Activated CD4-positive, alpha-beta T cell treated with anti-CD3 and anti-CD28 coated beads, Interleukin-2, amount 50 U/mL, for 24 hours (primary cell): ENCODE results near the gene FOXD4L6.
"Not testable (repeated sequence)": the region's sequence is repeated elsewhere in the genome, so short reads cannot be mapped to it uniquely, and the experiment has no call there.

ENCODE experiments used
- DNase-seq, 2 donors: peaks; one replicate each; pipeline ENCODE4 v3.0.0-alpha.2; 2020; ENCODE audit warnings: low read depth in 1 of 2, low spot score in 1 of 2

The FOXD4L6 gene

DNA sequence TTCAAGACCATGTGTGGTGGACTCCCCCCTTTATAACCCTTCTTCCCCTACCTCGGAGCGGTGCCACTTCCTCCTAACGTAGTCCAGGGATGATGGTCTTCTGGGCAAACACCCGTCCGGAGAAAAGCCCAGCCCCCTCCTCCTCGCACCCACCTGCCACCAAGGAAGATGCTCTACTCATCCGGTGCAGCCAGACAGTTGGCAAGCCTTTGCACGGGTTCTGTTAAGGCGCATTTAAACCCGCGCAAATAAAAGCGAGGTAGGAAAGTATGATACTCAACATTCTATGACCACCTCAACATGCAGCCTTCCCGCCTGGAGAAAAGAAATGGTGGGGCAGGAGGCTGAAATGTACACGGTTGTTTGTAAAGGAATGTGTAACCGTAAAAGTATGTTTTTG is at the start of gene FOXD4L6:
Gene FOXD4L6 (minus strand): TSS at position 101 of the 400 bp plus-strand sequence. CDS start 298 bp downstream, outside the sequence.
- DNase-seq: not testable (repeated sequence)

GRCh38 chr9:41174994-41175393 is 46.5 kb upstream of the FOXD4L6 start:
- DNase-seq: not testable (repeated sequence)

GRCh38 chr9:41150116-41150515 is 21.6 kb upstream of the FOXD4L6 start:
- not testable (repeated sequence) for DNase-seq

DNA sequence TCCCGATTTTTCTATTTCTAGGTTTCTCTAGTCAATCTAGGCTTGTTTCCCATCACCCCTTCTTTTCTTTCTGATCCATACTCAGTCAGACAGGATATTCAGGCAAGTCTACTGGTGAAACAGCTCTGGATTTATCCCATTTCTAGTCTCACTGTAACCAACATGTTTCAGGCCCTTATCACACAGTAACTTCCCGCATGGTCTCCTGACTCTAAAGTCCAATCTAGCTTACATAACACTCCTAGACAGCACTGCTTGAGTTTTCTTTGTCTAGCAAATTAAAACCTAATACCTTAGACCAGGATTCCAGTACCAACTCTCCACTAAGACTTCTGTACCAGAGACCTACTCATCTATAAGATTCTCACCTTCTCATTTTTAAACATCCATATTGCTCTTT is 13.4 kb upstream of the FOXD4L6 start:
- DNase-seq: not testable (repeated sequence)

DNA sequence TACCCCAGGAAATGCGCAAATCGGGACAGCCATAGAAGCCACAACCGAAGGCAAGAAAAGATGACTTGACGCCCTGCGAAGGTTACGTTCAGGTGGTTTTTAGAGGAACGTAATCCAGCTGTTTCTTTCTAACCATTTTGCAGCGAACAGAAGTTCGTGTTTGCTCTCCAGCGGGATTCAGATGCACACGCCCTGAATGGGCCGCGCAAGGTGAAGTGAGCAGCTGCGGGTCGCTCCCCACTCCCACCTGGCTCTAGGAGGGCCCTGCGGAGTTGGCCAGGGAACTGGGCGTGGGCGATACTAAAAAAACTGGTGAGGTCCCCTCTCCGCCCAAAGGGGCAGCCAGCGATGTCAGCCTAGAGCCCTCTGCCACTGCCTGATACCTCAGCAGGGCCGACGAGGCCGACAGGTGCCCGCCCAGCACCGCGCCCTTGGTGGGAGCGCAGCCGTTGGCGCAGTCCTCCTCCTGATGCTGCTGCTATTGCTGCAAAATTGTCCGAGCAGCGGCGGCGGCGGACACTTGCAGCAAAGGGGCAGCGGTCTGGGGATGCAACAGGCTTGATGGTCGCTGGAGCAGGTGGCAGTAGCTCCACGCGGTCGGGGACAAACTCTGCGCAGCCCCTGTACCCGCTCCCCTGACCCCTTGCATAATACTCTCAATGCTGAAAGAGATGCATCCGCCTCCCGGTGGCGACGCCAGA is 1.6 kb downstream of the FOXD4L6 start:
- DNase-seq: not testable (repeated sequence)

GRCh38 chr9:41125936-41126335 is 2.5 kb downstream of the FOXD4L6 start:
- DNase-seq: not testable (repeated sequence)

GRCh38 chr9:41125109-41125658 is 3.3 kb downstream of the FOXD4L6 start:
- not testable (repeated sequence) for DNase-seq

GRCh38 chr9:41124250-41125108 is 4.0 kb downstream of the FOXD4L6 start:
- not testable (repeated sequence) for DNase-seq

- DNase-seq: not testable (repeated sequence)
Observed at GRCh38 chr9:41123812-41124211, 4.7 kb downstream of the FOXD4L6 start.

- DNase-seq: not testable (repeated sequence)
Observed at GRCh38 chr9:41123396-41123795, 5.1 kb downstream of the FOXD4L6 start.

- not testable (repeated sequence) for DNase-seq
Observed at GRCh38 chr9:41120696-41121095, 7.8 kb downstream of the FOXD4L6 start.

GRCh38 chr9:41119719-41120118 is 8.8 kb downstream of the FOXD4L6 start:
- DNase-seq: not testable (repeated sequence)

DNA sequence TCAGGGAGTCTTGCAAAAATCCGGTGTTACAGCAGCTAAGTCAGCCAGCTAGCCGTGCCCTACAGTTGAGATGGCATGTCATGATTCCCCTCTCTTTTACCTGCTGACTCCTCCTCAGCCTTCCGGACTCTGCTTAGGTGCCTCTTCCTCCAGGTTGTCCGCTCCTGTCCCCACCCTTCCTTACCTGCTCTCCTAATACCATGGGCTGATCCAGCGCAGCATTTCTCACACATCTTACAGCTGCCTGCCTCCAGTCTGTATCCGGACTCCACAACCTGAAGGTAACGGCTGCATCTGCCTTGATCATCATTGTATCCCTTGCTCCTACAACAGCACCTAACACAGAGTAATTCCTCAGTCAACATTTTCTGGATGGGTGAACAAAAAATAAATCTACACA is 9.2 kb downstream of the FOXD4L6 start:
- DNase-seq: not testable (repeated sequence)

DNA sequence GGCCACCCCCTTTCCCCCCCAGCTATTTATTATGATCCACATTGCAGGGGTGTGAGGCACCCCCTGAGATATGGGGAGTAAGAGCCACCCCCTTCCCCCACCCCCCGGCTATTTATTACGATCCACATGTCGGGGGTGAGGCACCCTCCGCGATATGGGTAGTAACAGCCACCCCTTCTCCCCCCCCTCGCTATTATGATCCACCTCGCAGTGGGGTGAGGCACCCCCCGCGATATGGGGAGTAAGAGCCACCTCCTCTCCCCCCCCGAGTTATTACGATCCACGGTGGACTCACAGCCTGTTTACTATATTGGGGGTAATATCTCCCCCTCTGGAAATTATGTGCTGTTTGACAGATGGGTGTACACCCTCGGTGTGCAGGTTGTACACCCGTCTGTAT is 15.1 kb downstream of the FOXD4L6 start:
- not testable (repeated sequence) for DNase-seq

GRCh38 chr9:41111414-41111813 is 17.1 kb downstream of the FOXD4L6 start:
- not testable (repeated sequence) for DNase-seq

DNA sequence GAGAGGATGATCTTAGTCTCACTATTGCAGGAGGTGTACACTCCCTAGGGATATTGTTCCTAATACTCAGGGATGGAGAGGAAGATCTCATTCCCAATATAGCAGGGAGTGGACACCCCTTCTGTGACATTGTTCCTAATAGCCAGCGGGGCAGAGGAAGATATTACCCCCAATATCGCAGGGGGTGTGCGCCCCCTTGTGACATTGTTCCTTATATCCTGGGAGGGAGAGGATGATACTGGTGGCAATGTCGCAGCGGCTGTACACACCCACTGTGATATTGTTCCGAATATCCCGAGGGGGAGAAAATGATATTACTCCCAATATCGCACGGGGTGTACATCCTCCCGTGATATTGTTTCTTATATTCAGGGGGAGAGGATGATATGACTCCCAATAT is 17.6 kb downstream of the FOXD4L6 start:
- DNase-seq: not testable (repeated sequence)

DNA sequence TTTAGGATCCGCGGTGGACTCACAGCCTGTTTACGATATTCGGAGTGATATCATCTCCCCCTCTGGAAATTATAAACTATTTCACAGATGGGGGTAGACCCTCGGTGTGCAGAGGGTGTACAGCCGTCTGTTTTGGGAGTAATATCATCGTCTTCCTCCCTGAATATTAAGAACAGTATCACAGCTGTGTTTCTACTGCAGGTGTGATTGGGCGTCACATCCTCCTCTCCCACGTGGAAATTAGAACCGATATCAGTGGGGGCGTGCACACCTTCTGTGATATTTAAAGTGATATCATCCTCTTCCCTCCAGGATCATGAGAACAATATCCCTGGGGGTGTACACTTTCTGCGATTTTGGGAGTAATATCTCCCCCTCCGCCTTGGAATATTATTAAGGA is 19.2 kb downstream of the FOXD4L6 start:
- not testable (repeated sequence) for DNase-seq

GRCh38 chr9:41108816-41109215 is 19.7 kb downstream of the FOXD4L6 start:
- DNase-seq: not testable (repeated sequence)

DNA sequence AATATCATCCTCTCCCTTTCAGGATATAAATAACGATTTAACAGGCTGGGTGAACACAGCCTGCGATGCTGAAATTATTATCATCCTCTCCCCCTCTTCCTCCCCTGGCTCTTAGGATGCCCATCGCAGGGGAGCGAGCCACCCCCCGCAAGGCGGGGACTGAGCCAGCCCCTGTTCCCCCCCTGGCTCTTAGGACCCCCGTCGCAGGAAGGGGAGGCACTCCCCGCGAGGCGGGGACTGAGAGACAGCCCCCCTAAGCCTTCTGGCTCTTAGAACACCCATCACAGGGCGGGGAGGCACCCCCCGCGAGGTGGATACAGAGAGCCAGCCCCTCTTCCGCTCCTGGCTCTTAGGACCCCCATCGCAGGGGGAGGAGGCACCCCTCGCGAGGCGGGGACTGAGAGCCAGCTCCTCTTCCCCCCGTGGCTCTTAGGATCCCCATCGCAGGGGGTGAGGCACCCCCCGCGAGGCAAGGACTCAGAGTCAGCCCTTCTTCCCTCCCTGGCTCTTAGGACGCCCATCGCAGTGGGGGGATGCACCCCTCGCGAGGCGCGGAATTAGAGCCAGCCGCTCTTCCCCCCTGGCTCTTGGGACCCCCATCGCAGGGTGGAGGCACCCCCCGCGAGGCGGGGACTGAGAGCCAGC is 21.9 kb downstream of the FOXD4L6 start:
- not testable (repeated sequence) for DNase-seq

- not testable (repeated sequence) for DNase-seq
Observed at GRCh38 chr9:41105557-41106253, 22.8 kb downstream of the FOXD4L6 start.

- not testable (repeated sequence) for DNase-seq
Observed at GRCh38 chr9:41104542-41104941, 23.9 kb downstream of the FOXD4L6 start.
